HG03442 (cell line): ENCODE data around the gene GSG1.

Experiments used
- ATAC-seq: cut with Tn5 transposase; IDR thresholded peaks from one replicate; pipeline ENCODE4 v1.9.1; 2021; ENCODE audit warnings: mild to moderate bottlenecking, moderate library complexity; ENCODE audit not compliant: unreplicated experiment

GSG1 gene

DNA sequence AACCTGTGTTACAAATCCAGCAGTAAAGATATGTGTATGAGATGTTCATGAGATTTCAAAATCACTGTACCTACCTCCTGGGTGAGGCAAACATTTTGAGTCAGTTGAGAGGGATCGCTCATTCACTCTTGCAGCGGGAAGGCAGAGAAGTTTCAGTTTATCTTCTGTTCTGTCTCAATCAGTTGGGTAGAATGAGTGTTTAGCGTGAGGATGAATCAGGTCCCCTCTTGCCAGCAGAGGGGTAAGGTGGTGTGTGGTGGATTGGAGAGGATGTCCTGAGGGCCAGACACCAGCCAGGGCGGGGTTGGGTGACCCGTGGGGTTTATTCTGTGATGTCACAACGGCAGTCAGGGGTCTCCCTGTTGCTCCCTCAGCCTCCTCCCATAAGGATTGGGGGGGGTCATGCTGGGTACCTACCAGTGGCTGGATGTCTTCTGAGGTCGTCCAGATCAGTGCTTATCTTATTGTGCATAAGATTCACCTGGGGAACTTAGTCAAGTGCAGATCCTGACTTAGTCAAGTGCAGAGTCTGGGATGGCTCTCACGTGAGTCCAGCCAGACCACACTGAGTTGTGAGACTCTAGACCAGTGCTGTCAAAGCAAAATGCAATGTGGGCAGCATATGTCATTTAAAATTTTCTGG, at the start of gene GSG1:
TSS of gene GSG1 (minus strand) at position 277 of the 643 bp plus-strand sequence. CDS start at position 122, 155 bp downstream.
- no peak for ATAC-seq

DNA sequence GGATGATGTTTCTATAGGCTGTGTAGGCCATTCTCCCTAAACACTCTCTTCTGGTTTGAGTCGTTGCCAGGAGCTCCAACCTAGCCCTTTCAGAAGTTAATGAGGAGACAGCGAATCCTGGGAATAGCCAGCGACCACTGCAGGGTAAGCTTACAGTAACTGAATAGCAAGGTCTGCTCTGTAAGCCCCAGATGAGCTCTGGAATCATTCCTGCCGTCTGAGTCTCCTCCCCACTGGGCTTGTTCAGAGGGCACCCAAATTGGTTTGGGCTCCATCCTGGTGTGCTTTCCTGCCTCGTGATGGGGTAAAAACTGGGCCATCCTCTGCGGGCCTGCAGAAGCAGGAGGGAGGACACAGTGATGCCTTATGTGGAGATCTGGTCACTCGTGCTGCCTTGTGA, 49.7 kb upstream of the GSG1 start:
- ATAC-seq = no peak

DNA sequence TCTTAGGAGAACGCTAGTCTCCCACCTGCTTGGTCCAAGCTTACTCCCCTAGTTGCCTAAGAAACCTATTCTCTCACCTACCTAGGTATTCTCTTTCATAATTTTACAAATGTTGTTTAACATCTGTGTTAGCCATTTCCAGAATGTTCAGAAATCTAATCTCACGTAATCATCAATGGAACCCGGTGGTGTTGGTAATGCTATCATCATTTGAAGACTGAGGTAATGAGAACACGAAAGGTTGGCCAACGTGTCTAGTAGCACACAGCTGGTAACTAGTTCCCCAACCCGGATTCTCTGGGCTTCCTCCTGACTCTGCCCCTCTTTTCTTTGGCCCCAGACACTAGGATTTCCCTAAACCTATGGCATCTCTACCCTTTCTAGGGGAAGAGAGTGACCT, 49.3 kb upstream of the GSG1 start:
- ATAC-seq = no peak

DNA sequence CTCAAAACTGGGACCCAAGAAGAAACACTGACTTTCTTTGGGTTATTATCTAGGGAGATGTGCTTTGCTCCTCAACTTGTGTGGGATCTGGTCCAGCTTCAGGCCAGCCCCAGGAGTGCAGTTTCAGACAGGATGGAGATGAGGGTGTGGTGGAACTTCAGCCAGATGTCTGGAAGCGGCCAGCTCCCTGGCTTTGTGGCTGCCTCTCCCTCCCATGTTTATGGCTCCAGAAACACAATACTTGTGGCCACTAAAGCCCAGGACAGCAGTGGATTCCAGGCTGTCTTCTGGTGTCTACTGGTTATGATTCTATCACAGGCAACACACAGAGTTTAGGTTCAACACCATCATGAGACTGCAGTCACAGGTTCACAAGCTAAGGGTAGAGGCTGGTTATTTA, 48.8 kb upstream of the GSG1 start:
- no peak for ATAC-seq

- no peak for ATAC-seq
Measured at GRCh38 chr12:13149411-13149810, 45.9 kb upstream of the GSG1 start.

DNA sequence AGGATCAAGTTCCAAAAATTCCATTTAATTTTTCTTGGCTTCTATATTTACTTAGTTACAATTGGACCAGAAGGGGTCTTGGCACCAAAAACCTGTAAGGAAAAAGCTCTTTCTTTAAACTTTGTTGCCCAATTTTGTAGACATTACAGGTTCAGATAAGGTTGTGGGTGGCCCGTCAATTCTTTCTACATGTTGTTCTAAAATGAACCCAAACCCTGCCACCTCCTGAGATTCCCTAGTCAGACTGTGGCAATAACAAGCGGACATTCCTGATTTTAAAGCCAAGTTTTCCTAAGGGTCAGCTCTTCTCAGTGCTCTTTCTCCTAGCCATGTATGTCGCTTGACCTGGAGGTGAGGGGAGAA, 45.0 kb upstream of the GSG1 start:
- ATAC-seq = no peak

DNA sequence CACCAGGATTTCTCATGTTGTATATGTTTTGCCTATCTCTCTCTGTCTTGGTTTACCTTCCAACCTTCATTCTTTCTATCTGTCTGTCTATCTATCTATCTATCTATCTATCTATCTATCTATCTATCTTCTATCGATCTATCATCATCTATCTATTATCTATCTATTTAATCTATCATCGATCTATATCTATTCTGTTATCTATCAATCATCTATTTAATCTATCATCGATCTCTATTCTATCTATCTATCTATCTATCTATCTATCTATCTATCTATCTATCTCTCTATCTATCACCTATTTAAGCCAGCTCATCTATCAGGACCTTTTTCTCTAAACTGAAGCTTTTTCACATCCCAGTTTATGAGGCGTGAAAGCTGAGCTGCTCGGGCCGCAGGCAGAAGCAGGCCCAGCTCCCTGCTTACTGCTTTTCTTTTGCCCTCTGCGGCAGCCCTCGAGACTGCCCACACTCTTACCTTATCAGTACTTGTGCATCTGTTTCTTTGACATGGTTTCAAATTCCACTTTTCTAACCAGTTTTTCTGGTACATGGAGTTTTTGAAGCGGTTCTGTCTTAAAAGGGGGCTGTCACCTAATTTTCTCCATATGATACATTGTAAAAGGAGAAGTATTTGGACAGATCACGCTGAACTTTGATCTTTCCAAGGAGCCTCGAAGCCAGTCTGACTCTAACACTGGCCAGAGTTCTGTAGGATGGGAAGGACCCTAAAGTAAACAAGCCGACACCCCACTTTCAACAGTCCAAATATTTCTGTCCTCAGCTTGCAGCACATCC, 44.4 kb upstream of the GSG1 start:
- ATAC-seq = no peak

- no peak for ATAC-seq
Measured at GRCh38 chr12:13146336-13146938, 43.0 kb upstream of the GSG1 start.

GRCh38 chr12:13144266-13144828, 40.9 kb upstream of the GSG1 start:
- no peak for ATAC-seq

- ATAC-seq = no peak
Measured at GRCh38 chr12:13142747-13143146, 39.3 kb upstream of the GSG1 start.

GRCh38 chr12:13141686-13142085, 38.2 kb upstream of the GSG1 start:
- no peak for ATAC-seq

DNA sequence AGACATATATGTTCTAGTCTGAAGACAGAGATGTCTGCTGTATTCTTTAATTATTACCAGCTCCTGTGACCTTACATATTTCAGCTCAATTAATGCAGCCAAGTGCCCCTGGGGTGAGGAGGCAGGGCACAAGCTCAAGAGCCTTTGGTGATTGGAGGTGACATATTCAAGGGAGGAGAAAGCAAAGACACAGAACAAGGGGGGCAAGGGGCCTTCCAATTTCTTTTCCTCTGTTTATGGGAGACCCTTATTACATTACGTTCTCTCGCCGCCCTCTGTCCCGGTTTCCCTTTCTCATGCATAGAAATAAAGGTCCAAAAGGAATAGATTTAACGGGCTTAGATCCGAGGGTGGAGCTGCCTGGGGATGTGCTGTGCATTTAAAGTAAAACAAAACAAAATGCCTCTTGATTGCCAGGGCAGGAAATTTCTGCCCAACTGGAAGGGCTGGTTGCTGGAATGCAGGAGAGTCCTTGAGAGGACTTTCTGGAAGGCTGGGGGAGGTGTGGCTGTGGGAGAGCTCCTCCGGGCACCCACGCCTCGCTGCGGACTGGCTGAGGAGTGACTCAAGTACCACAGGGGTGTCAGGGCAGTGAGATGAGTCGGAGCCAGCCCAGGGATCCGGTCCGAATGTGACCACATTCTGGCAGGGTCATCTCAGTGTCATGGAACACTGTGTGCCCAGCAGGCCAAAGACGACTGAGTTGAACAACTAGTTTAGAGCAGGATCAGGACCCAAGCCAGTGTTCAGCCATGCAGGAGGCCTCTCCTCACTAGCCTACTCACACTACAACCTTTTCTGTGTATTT, 32.1 kb upstream of the GSG1 start:
- no peak for ATAC-seq

- ATAC-seq = no peak
Measured at GRCh38 chr12:13133886-13134285, 30.4 kb upstream of the GSG1 start.

DNA sequence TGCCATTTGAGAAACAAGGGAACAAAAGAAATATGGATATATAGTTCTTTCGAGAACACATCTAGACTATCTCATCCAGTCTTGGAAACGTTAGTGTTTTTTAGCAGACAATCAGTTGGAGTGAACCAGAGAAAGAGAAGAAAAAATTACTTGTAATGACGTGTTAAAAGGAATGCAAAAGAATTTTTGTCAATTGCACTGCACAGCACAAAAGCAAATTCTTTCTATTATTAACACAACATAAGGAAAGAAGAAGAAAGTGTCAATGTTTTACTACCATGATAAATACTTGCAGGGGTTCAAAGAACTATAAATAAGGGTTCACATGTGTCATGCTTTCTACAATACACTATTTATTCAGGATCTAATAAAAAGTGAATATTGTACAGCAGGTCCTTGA, 27.5 kb upstream of the GSG1 start:
- no peak for ATAC-seq

- no peak for ATAC-seq
Measured at GRCh38 chr12:13128291-13128965, 25.0 kb upstream of the GSG1 start.

DNA sequence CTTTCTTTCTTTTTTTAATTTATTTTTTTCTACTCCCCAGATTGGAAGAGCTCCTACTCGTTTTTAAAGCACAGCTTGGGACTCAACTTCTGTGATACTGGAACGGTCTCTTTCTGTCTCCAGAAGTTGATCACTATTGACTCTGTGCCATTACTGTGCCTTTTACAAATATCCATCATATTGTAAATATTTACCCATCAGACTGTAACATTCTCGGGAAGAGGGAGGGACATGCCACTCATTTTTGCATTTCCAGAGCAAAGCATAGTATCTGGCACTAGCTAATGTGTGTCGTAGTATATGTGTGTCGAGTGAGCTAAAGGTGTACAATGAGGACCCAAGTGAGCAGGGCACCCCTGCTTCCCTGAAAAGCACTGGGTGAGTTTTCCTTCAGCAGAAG, 24.0 kb upstream of the GSG1 start:
- no peak for ATAC-seq

DNA sequence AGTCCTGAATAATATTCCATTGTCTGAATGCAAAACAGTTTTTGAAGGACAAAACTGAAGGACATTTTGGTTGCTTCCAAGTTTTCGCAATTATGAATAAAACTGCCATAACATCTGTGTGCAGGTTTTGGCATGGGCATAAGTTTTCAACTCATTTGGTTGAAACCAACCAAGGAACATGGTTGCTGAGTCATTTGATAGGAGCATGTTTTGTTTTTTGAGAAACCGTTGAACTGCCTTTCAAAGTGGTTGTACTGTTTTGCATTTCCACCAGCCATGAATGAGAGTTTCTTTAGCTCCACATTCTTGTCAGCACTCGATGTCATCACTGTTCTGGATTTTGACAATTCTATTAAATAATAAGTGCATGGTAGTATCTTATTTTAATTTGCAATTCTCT, 23.0 kb upstream of the GSG1 start:
- ATAC-seq = no peak

GRCh38 chr12:13125996-13126395, 22.5 kb upstream of the GSG1 start:
- ATAC-seq = no peak

DNA sequence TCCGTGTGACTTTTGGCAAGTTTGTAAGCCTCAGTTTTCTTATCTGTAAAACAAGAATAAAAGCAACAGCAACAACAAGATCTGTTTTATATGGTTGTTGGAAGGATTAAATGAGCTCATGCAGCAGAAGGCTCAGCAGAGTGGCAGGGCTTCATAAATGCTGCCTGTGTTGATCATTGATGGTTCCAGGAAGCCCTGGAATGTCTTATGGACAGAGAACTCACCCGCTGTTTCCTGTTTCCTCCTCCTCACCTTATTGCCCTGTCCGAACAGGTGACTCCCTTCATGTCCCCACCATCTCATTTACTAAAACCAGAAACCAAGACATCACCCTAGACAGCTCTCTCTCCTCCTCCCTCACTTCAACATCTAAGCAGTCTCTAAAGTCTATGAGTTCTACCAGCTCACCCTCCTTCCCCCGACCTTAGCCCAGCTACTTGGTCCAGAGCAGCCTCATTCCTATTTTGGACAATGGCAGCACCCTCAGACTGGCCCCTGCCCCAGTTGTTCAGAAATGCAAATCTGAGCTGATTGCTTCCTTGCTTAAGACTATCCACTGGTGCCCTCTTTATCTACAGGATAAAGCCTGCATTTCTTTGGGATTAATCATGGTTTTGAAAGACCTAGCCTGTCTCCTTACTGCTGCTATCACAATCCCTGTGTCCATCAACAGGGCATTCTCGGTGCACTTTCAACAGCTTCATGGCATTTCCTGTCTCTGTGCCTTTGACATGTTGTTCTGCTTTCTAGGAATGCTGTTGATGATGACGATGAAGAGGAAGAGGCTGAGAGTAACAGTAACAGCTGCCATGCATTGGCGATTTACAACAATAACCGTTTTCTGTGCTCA, 21.4 kb upstream of the GSG1 start:
- ATAC-seq = no peak

DNA sequence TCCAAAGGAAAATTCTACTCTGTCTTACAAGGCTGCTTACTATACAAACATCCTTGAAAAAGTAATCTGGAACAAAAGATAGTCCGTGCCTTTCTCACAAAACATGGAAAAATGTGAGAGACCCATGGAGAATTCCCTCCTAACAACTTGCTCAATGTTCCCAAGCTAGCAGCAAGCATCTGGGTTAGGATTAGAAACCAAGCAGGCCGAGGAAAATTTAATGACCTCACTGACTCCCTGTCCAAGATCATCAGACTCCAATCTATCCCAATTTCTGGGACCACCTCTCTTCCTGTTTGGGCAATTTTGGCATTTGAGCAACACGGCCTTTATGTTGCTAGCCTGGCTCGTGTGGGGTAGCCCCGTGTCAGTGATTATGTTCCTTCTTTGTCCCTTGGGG, 18.1 kb upstream of the GSG1 start:
- no peak for ATAC-seq
